HepG2 (cell line): ENCODE measurements around the gene NUB1.

Experiments used
- CBX2 ChIP-seq, 2 experiments: fragments of 200-600 bp in 1 of 2; sonication (generic); formaldehyde crosslinking in 1 of 2; IDR thresholded peaks; 2 replicates each; pipeline versions ENCODE4 v1.7.0 to v1.8.1; 2018 to 2022; ENCODE audit warnings: low read depth in 2 of 2, low read length in 1 of 2, mild to moderate bottlenecking in 1 of 2, missing genetic modification reagents in 1 of 2
- NCOR1 ChIP-seq: fragments of 200-600 bp; sonication (generic); IDR thresholded peaks from 2 replicates; pipeline ENCODE4 v1.7.0; 2017; ENCODE audit warnings: antibody characterized with exemption, low read length, borderline replicate concordance
- POLR2A ChIP-seq, 2 experiments: IDR thresholded peaks; 2 replicates each; pipeline ENCODE4 v1.6.1; 2011; ENCODE audit warnings: low read depth in 2 of 2, low read length in 2 of 2, mild to moderate bottlenecking in 1 of 2, moderate library complexity in 1 of 2; ENCODE audit not compliant: insufficient read depth in 1 of 2
- RBFOX2 ChIP-seq: fragments of 200-400 bp; formaldehyde crosslinking; IDR thresholded peaks from 2 replicates; pipeline ENCODE4 v1.6.1; 2017; ENCODE audit warnings: low read depth, mild to moderate bottlenecking, low read length
- SIN3A ChIP-seq: IDR thresholded peaks from 2 replicates; pipeline ENCODE4 v1.6.1; 2011; ENCODE audit warnings: low read depth, mild to moderate bottlenecking, control low read depth, low read length, borderline replicate concordance
- YY1 ChIP-seq: IDR thresholded peaks from 2 replicates; pipeline ENCODE4 v1.6.1; 2011; ENCODE audit warnings: low read length, low read depth, moderate library complexity, mild to moderate bottlenecking; ENCODE audit not compliant: insufficient read depth, insufficient replicate concordance

- no peak for TF ChIP-seq POLR2A (IDR thresholded peaks at IDR 0.05; ENCODE audit: insufficient read depth in 1 of 2, low read depth in 2 of 2, low read length in 2 of 2)
- TF ChIP-seq NCOR1: no peak
- TF ChIP-seq CBX2 (IDR thresholded peaks at IDR 0.05; ENCODE audit: low read depth, low read length): no peak
- TF ChIP-seq CBX2 (CRISPR knock-in tag; IDR thresholded peaks at IDR 0.05; ENCODE audit: low read depth): no peak
- TF ChIP-seq SIN3A: no peak
- no peak for TF ChIP-seq RBFOX2
- no peak for TF ChIP-seq YY1
Observed at GRCh38 chr7:151306374-151306773, 35.2 kb upstream of the NUB1 start.
